Gastrocnemius medialis (tissue), 4 donors: Measurements from ENCODE around the gene EFCAB5. TPM values are rescaled to one million over a fixed set of nuclear protein-coding genes. Genes with fewer than 3 reads are reported as not detected.
A peak's percentile ranks its signal among the peaks of the same experiment; 100 is the strongest.

Experiments
- ATAC-seq, 2 donors: fragments of 150-250 bp; one replicate each; pipeline ENCODE4 v1.9.1; 2016
- DNase-seq, 2 donors: peaks; one replicate each; pipeline ENCODE4 v3.0.0-alpha.2; 2019
- H3K27ac ChIP-seq, 4 donors: fragments of 200-600 bp; sonication (generic); 1 replicate in 1 of 4; 2 replicates in 3 of 4; pipeline ENCODE4 v1.5.1; 2016 to 2018; ENCODE audit warnings: mild to moderate bottlenecking in 2 of 4, moderate library complexity in 1 of 4
- H3K27me3 ChIP-seq, 3 donors: fragments of 200-600 bp; sonication (generic) in 2 of 3; 1 replicate in 1 of 3; 2 replicates in 2 of 3; pipeline versions ENCODE4 v1.5.1 to v1.6.0; 2016 to 2019; ENCODE audit warnings: mild to moderate bottlenecking in 1 of 3, moderate library complexity in 1 of 3
- H3K36me3 ChIP-seq, 2 donors: fragments of 200-600 bp; sonication (generic) in 1 of 2; one replicate each; pipeline ENCODE4 v1.5.1; 2017 to 2018
- H3K4me1 ChIP-seq, 2 donors: fragments of 200-600 bp; sonication (generic) in 1 of 2; one replicate each; pipeline ENCODE4 v1.5.1; 2016 to 2017; ENCODE audit warnings: mild to moderate bottlenecking in 2 of 2
- H3K4me3 ChIP-seq, 4 donors: fragments of 200-600 bp; sonication (generic) in 3 of 4; 1 replicate in 1 of 4; 2 replicates in 3 of 4; pipeline ENCODE4 v1.5.1; 2016 to 2019; ENCODE audit warnings: mild to moderate bottlenecking in 2 of 4
- H3K9me3 ChIP-seq, 3 donors: fragments of 200-600 bp; sonication (generic) in 2 of 3; 1 replicate in 1 of 3; 2 replicates in 2 of 3; pipeline ENCODE4 v1.5.1; 2016 to 2019
- CTCF ChIP-seq, 5 experiments: fragments of 450-650 bp in 3 of 5; fragments of 200-600 bp in 2 of 5; sonication (generic) in 2 of 5; IDR thresholded peaks in 4 of 5; conservative IDR thresholded peaks in 1 of 5; 1 replicate in 4 of 5; 2 replicates in 1 of 5; pipeline ENCODE4 v1.5.1; 2016 to 2019; ENCODE audit warnings: antibody characterized with exemption in 5 of 5, mild to moderate bottlenecking in 3 of 5, moderate library complexity in 3 of 5
- POLR2A ChIP-seq, 2 donors: fragments of 450-650 bp; IDR thresholded peaks; one replicate each; pipeline ENCODE4 v1.6.1; 2017; ENCODE audit warnings: antibody characterized with exemption in 2 of 2, mild to moderate bottlenecking in 2 of 2, moderate library complexity in 2 of 2
- in situ Hi-C, 4 donors: fragments of 200-750 bp; cut with MboI; loops; one replicate each; pipeline versions ENCODE4 v1.15.0 to v1.8.0; 2017; ENCODE audit warnings: low sequenced_read_pairs in 4 of 4
- intact Hi-C: fragments of 100-400 bp; cut with DNase I; formaldehyde crosslinking; loops from one replicate; pipeline ENCODE4 v1.15.1; 2023; ENCODE audit warnings: low total_unique reads
- total RNA-seq, 4 donors: library from RNA; depleted of rRNA; stranded (reverse); fragments of >200 nt; gene quantifications; one replicate each; pipeline versions ENCODE4 v1.1.0 to v1.2.3, GENCODE V29; 2016

The EFCAB5 gene
- total RNA-seq, 4 donors from 2014 or later = 0.04 to 0.36 TPM; not detected in 2

DNA sequence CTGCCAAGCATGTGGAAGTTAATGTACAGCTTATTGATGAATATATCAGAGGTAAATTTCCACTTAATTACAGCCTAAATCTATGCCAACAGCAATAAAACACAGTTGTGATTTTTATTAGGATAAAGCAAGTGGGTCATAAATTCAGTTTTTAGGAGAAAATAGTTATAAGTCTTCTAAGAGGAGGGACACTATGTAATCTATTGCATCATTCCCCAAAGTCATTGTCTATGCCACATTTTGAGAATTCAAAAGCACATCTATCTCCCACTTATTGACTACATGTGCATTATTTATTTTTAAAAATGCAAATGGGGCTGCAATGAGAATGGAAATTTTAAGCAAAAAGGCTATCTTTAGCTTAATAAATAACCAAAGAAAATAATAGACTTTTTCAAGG is 151.5 kb downstream of the EFCAB5 start:
- Histone ChIP-seq H3K9me3 (no peaks in the 10 kb centered on the region), H3K27ac (no peak overlapping the region), H3K27me3 (peaks cover 0 to 14% (median 0%) of the 10 kb centered on the region in 3 donors), H3K36me3 (no peaks in the 10 kb centered on the region), H3K4me3 (no peak overlapping the region), H3K4me1 (peaks cover 9 to 12% of the 10 kb centered on the region in 2 donors)
- in situ Hi-C loops (no loop called here), intact Hi-C loops (loop anchor here (2.0 kb wide), 1 partner anchor 512 kb away; no protein-coding TSS in a partner anchor)
- ATAC-seq (no peak), DNase-seq (no peak)
- TF ChIP-seq CTCF (IDR thresholded peaks at IDR 0.05 in 4 of 5, conservative IDR thresholded peaks at IDR 0.05 in 1 of 5) (no peak), POLR2A (IDR thresholded peaks at IDR 0.05) (no peak)

- Histone ChIP-seq H3K4me1 (peaks cover 9 to 12% of the 10 kb centered on the region in 2 donors), H3K9me3 (no peaks in the 10 kb centered on the region), H3K27me3 (peaks cover 0 to 14% (median 0%) of the 10 kb centered on the region in 3 donors), H3K27ac (no peak overlapping the region), H3K4me3 (no peak overlapping the region), H3K36me3 (no peaks in the 10 kb centered on the region)
- TF ChIP-seq POLR2A (IDR thresholded peaks at IDR 0.05) = no peak
- TF ChIP-seq CTCF (IDR thresholded peaks at IDR 0.05 in 4 of 5, conservative IDR thresholded peaks at IDR 0.05 in 1 of 5) = peak; percentile 66 to 84 (median 74)
- ATAC-seq (peak; percentile 55 to 67), DNase-seq (peak in 1 of 2 donors; percentile 20)
- intact Hi-C loops = loop anchor here (2.0 kb wide), 1 partner anchor 513 kb away; no protein-coding TSS in a partner anchor
- in situ Hi-C loops = no loop called here
These were observed 152.2 kb downstream of the EFCAB5 start for GRCh38 chr17:30093463-30094147.

DNA sequence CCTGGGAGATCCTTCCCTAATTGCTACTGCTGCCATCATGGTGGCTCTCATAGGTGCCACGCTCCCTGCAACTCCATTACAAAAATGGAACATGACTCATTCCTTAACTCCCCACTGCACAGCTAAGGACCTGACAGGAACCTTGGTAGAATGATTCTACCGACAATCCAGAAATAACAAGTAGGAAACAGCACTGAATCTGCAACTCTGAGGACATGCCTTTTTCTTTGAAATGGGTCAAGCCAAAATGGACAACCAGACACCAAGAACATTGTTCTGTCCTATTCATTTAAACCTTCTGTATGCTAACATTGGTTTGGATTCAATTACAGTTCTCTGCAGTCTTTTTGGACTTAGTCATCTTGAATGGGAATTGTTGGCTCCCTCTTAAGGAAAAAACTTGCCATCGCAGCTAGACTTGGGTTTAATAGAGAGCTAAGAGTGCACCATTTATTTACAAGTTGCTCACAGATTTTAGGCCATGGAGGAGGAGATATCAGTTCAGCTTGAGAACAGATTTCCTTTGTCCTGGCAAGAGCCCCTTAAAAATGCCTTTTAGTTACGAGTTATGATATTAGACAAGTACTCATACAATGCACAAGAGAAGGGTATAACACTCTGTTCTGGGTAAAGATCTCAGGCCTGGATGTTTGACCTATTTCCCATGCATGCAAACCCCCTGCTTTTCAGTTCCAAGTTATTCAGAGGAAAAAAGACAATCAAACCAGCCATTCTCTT is 154.2 kb downstream of the EFCAB5 start:
- Histone ChIP-seq H3K4me1 (peaks cover 9 to 12% of the 10 kb centered on the region in 2 donors), H3K27me3 (peaks cover 0 to 10% (median 0%) of the 10 kb centered on the region in 3 donors), H3K27ac (peak overlapping the region in 1 of 4 donors; percentile 24), H3K9me3 (no peaks in the 10 kb centered on the region), H3K4me3 (no peak overlapping the region), H3K36me3 (no peaks in the 10 kb centered on the region)
- in situ Hi-C loops (no loop called here), intact Hi-C loops (no loop called here)
- TF ChIP-seq POLR2A (IDR thresholded peaks at IDR 0.05) (no peak), CTCF (IDR thresholded peaks at IDR 0.05 in 4 of 5, conservative IDR thresholded peaks at IDR 0.05 in 1 of 5) (peak in 2 of 5 experiments; percentile 9 to 42)
- ATAC-seq (peak; percentile 70 to 92), DNase-seq (no peak)

DNA sequence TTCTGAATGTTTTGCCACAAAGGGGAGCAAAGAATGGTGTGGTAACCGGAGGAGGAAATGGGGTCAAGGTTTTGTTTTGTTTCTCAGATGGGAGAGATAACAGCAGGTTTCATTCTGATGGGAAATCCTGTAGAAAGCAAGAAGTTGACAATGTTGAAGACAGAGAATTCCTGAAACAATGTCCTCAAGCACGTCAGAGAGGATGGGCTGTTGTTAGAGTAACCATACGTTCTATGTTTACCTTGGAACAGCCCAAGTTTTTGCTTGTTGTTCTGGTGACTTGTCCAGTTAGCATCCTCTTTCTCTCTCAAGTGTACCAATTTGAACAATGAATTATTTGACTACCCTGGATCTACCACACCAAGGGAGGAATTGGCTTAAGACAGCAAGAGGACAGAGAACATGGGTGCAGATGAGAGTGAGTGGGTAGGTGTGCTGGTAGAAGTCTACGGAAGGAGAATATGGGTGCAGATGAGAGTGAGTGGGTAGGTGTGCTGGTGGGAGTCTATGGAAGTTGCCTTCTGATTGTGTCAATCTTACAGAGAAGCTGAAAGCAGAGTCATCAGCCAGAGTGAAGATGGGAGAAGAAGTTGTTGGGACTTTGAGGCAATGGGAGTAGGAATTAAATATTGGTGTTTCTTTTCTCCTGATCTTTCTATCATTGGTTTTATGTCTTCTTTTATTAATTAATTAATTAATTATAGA is 160.4 kb downstream of the EFCAB5 start:
- H3K27ac ChIP-seq = no peak overlapping the region
- in situ Hi-C loops = loop anchor here in 2 of 4 donors (10.0 to 25.0 kb wide), 2 partner anchors 173 to 185 kb away; partner anchors contain the start of gene BLMH (in 1 of the 2)
- DNase-seq (no peak), ATAC-seq (no peak)
- H3K27me3 ChIP-seq = no peaks in the 10 kb centered on the region
- intact Hi-C loops = loop anchor here (10.0 kb wide), 2 partner anchors 133 to 233 kb away; partner anchors contain the start of genes SLC6A4 and TMIGD1
- TF ChIP-seq CTCF (IDR thresholded peaks at IDR 0.05 in 4 of 5, conservative IDR thresholded peaks at IDR 0.05 in 1 of 5) = no peak
- no peaks in the 10 kb centered on the region for H3K9me3 ChIP-seq
- no peaks in the 10 kb centered on the region for H3K36me3 ChIP-seq
- no peak overlapping the region for H3K4me3 ChIP-seq
- H3K4me1 ChIP-seq = no peaks in the 10 kb centered on the region
